Measurements from ENCODE around the gene GATAD2A. TPM values are rescaled to one million over a fixed set of nuclear protein-coding genes. Genes with fewer than 3 reads are reported as not detected.

GATAD2A gene
- polyA plus RNA-seq, 1 donor (not counting 4 experiments of a cell fraction or from before 2014, with no cell fraction given): 28.4 TPM

- DNase-seq (ENCODE audit: low read depth, low spot score) (peak; percentile 78), FAIRE-seq (peak; percentile 46)
- Histone ChIP-seq H3K9ac (ENCODE audit: control insufficient read depth, extremely low read depth, insufficient read depth, low read length) (peak within 1 kb of the TSS; percentile 81), H3K4me1 (ENCODE audit: control insufficient read depth, extremely low read depth, insufficient read depth, low read length) (peaks cover 11% of the 10 kb centered on the region), H2AFZ (ENCODE audit: control insufficient read depth, low read length) (peak within 1 kb of the TSS; percentile 72), H3K36me3 (ENCODE audit: control insufficient read depth in 2 of 2, extremely low read depth in 1 of 2, insufficient read depth in 2 of 2, low read length in 2 of 2) (peaks cover 9 to 12% of the 10 kb centered on the region in 2 experiments), H3K9me1 (ENCODE audit: control insufficient read depth, extremely low read depth, insufficient read depth, low read length) (no peaks in the 10 kb centered on the region), H3K27ac (ENCODE audit: control insufficient read depth, insufficient read depth, low read length) (peak within 1 kb of the TSS; percentile 72), H3K79me2 (ENCODE audit: control insufficient read depth, insufficient read depth, low read length) (peaks cover 37% of the 10 kb centered on the region), H3K9me3 (ENCODE audit: control insufficient read depth, low read depth, low read length) (peaks cover 5% of the 10 kb centered on the region), H3K27me3 (ENCODE audit: control insufficient read depth, extremely low read depth, insufficient read depth, low read length) (no peaks in the 10 kb centered on the region), H3K4me3 (ENCODE audit: control insufficient read depth in 2 of 3, extremely low read depth in 1 of 3, insufficient read depth in 2 of 3, low read depth in 1 of 3, low read length in 3 of 3) (peak within 1 kb of the TSS; percentile 77 to 81 (median 77)), H4K20me1 (ENCODE audit: control insufficient read depth, extremely low read depth, insufficient read depth, low read length) (no peaks in the 10 kb centered on the region), H3K4me2 (ENCODE audit: control insufficient read depth, extremely low read depth, insufficient read depth, low read depth, low read length) (peak within 1 kb of the TSS; percentile 65)
- dilution Hi-C loops (cut with MboI; ENCODE audit: extremely low pct_ligation_motif_present, low sequenced_read_pairs): no loop called here
- TF ChIP-seq EZH2 (IDR thresholded peaks at IDR 0.05; ENCODE audit: low read length) (no peak), CTCF (optimal IDR thresholded peaks at IDR 0.05 in 1 of 3, IDR thresholded peaks at IDR 0.05 in 1 of 3, conservative IDR thresholded peaks at IDR 0.05 in 1 of 3; ENCODE audit: extremely low read depth in 1 of 3, insufficient read depth in 2 of 3, low read length in 3 of 3) (peak in 1 of 3 experiments; percentile 24)
Observed at GRCh38 chr19:19515642-19516519, 110.4 kb downstream of the GATAD2A start, which contains the start of gene NDUFA13. TSS of gene NDUFA13 (plus strand) at chr19:19516225. CDS start at chr19:19516239, 14 bp downstream.

- TF ChIP-seq CTCF (optimal IDR thresholded peaks at IDR 0.05 in 1 of 3, IDR thresholded peaks at IDR 0.05 in 1 of 3, conservative IDR thresholded peaks at IDR 0.05 in 1 of 3; ENCODE audit: extremely low read depth in 1 of 3, insufficient read depth in 2 of 3, low read length in 3 of 3) (no peak), EZH2 (IDR thresholded peaks at IDR 0.05; ENCODE audit: low read length) (no peak)
- H3K9me3 ChIP-seq (ENCODE audit: control insufficient read depth, low read depth, low read length): peaks cover 5% of the 10 kb centered on the region
- H4K20me1 ChIP-seq (ENCODE audit: control insufficient read depth, extremely low read depth, insufficient read depth, low read length): no peaks in the 10 kb centered on the region
- no peaks in the 10 kb centered on the region for H3K27me3 ChIP-seq (ENCODE audit: control insufficient read depth, extremely low read depth, insufficient read depth, low read length)
- no peak overlapping the region for H2AFZ ChIP-seq (ENCODE audit: control insufficient read depth, low read length)
- FAIRE-seq (no peak), DNase-seq (ENCODE audit: low read depth, low spot score) (no peak)
- no peak overlapping the region for H3K9ac ChIP-seq (ENCODE audit: control insufficient read depth, extremely low read depth, insufficient read depth, low read length)
- peak overlapping the region; percentile 77 to 81 (median 77) for H3K4me3 ChIP-seq (ENCODE audit: control insufficient read depth in 2 of 3, extremely low read depth in 1 of 3, insufficient read depth in 2 of 3, low read depth in 1 of 3, low read length in 3 of 3)
- peaks cover 9 to 12% of the 10 kb centered on the region in 2 experiments for H3K36me3 ChIP-seq (ENCODE audit: control insufficient read depth in 2 of 2, extremely low read depth in 1 of 2, insufficient read depth in 2 of 2, low read length in 2 of 2)
- H3K27ac ChIP-seq (ENCODE audit: control insufficient read depth, insufficient read depth, low read length): no peak overlapping the region
- H3K4me1 ChIP-seq (ENCODE audit: control insufficient read depth, extremely low read depth, insufficient read depth, low read length): peaks cover 11% of the 10 kb centered on the region
- peak overlapping the region; percentile 65 for H3K4me2 ChIP-seq (ENCODE audit: control insufficient read depth, extremely low read depth, insufficient read depth, low read depth, low read length)
- dilution Hi-C loops (cut with MboI; ENCODE audit: extremely low pct_ligation_motif_present, low sequenced_read_pairs): no loop called here
- H3K79me2 ChIP-seq (ENCODE audit: control insufficient read depth, insufficient read depth, low read length): peaks cover 39% of the 10 kb centered on the region
- no peaks in the 10 kb centered on the region for H3K9me1 ChIP-seq (ENCODE audit: control insufficient read depth, extremely low read depth, insufficient read depth, low read length)
Observed at GRCh38 chr19:19517235-19517619, 111.8 kb downstream of the GATAD2A start.
